Endothelial cell of umbilical vein (primary cell): ENCODE data around the gene SQSTM1. TPM values are rescaled to one million over a fixed set of nuclear protein-coding genes. Genes with fewer than 3 reads are reported as not detected.

ENCODE experiments used
- BruUV-seq: library from RNA; stranded (reverse); fragments of 400-500 nt; replicated peaks from 2 replicates; lab custom pipeline; 2021; lab: Mats Ljungman, UMichigan
- CTCF ChIA-PET: fragments of 300-600, 350-600 bp; sonication (Branson Sonifier 250); formaldehyde crosslinking; loops from one replicate; lab custom pipeline; 2021; ENCODE audit warnings: antibody characterized with exemption, inconsistent platforms; lab: Charles Lee
- POLR2A ChIA-PET: fragments of 300-600, 350-600 bp; sonication (Branson Sonifier 250); formaldehyde crosslinking; loops from one replicate; lab custom pipeline; 2021; ENCODE audit warnings: antibody characterized with exemption, inconsistent platforms; lab: Charles Lee
- DNase-seq: peaks from one replicate; pipeline ENCODE4 v3.0.0-alpha.2; 2011; ENCODE audit warnings: low read depth, low spot score
- FAIRE-seq: peaks from 2 replicates; lab custom pipeline; 2011; peaks lifted over from hg19 to GRCh38; lab: Jason Lieb, UNC
- H2AFZ ChIP-seq: 2 replicates; pipeline ENCODE4 v1.6.0; 2012; ENCODE audit warnings: low read depth, low read length, control low read depth, inconsistent platforms
- H3K27ac ChIP-seq: 2 replicates; pipeline ENCODE4 v1.5.1; 2011; ENCODE audit warnings: low read depth, mild to moderate bottlenecking, control low read depth, low read length, moderate library complexity; ENCODE audit not compliant: insufficient read depth
- H3K27me3 ChIP-seq, 2 experiments: 2 replicates each; pipeline versions ENCODE4 v1.6.0 to v1.6.1; 2011; ENCODE audit warnings: low read length in 2 of 2, mixed read lengths in 1 of 2; ENCODE audit not compliant: control insufficient read depth in 2 of 2, insufficient read depth in 2 of 2
- H3K36me3 ChIP-seq, 2 experiments: 2 replicates in 1 of 2; 3 replicates in 1 of 2; pipeline ENCODE4 v1.5.1; 2011; ENCODE audit warnings: low read length in 2 of 2, mild to moderate bottlenecking in 1 of 2, moderate library complexity in 1 of 2; ENCODE audit not compliant: control insufficient read depth in 2 of 2, insufficient read depth in 2 of 2; ENCODE audit errors: extremely low read depth in 1 of 2
- H3K4me1 ChIP-seq: 3 replicates; pipeline ENCODE4 v1.5.1; 2011; ENCODE audit warnings: mild to moderate bottlenecking, low read length; ENCODE audit not compliant: control insufficient read depth, insufficient read depth; ENCODE audit errors: extremely low read depth
- H3K4me2 ChIP-seq: 2 replicates; pipeline ENCODE4 v1.6.1; 2011; ENCODE audit warnings: low read length, control low read depth, mixed read lengths; ENCODE audit not compliant: insufficient read depth
- H3K4me3 ChIP-seq, 3 experiments: fragments of 200-600 bp in 1 of 3; sonication (generic), shearing (Covaris generic) in 1 of 3; replicated peaks in 1 of 3; 2 replicates each; pipeline ENCODE4 v1.5.1; 2011 to 2016; ENCODE audit warnings: control low read depth in 3 of 3, low read length in 3 of 3, mild to moderate bottlenecking in 2 of 3, inconsistent platforms in 1 of 3, low read depth in 1 of 3, moderate library complexity in 1 of 3; ENCODE audit not compliant: insufficient read depth in 1 of 3
- H3K79me2 ChIP-seq: 2 replicates; pipeline ENCODE4 v1.6.0; 2012; ENCODE audit warnings: low read length, inconsistent platforms; ENCODE audit not compliant: control insufficient read depth, insufficient read depth
- H3K9ac ChIP-seq: replicated peaks from 2 replicates; pipeline ENCODE3; 2011; ENCODE audit warnings: low read length, control low read depth; ENCODE audit not compliant: insufficient read depth; ENCODE audit errors: extremely low read depth
- H3K9me1 ChIP-seq: replicated peaks from 3 replicates; pipeline ENCODE4 v1.6.0; 2011; ENCODE audit warnings: mild to moderate bottlenecking, low read length; ENCODE audit not compliant: control insufficient read depth, insufficient read depth; ENCODE audit errors: extremely low read depth
- H3K9me3 ChIP-seq: replicated peaks from 2 replicates; pipeline ENCODE4 v1.5.1; 2012; ENCODE audit warnings: low read length, inconsistent platforms; ENCODE audit not compliant: control insufficient read depth, insufficient read depth
- H4K20me1 ChIP-seq: replicated peaks from 2 replicates; pipeline ENCODE3; 2011; ENCODE audit warnings: mild to moderate bottlenecking, low read length; ENCODE audit not compliant: control insufficient read depth, insufficient read depth; ENCODE audit errors: extremely low read depth
- CTCF ChIP-seq, 2 donors: IDR thresholded peaks; 1 replicate in 1 of 2; 2 replicates in 1 of 2; pipeline ENCODE4 v1.5.1; 2011; ENCODE audit warnings: low read length in 2 of 2, mild to moderate bottlenecking in 2 of 2, moderate library complexity in 2 of 2, control low read depth in 1 of 2, inconsistent platforms in 1 of 2, low read depth in 1 of 2; ENCODE audit not compliant: insufficient read depth in 1 of 2; ENCODE audit errors: extremely low read depth in 1 of 2
- EZH2 ChIP-seq: IDR thresholded peaks from 2 replicates; pipeline ENCODE4 v1.6.1; 2012; ENCODE audit warnings: borderline replicate concordance, low read depth, mild to moderate bottlenecking, moderate library complexity, low read length, inconsistent platforms; ENCODE audit not compliant: severe bottlenecking
- FOS ChIP-seq: IDR thresholded peaks from 2 replicates; pipeline ENCODE4 v1.6.1; 2011; ENCODE audit warnings: mild to moderate bottlenecking, low read length, moderate library complexity, borderline replicate concordance; ENCODE audit not compliant: insufficient read depth
- GATA2 ChIP-seq: IDR thresholded peaks from 2 replicates; pipeline ENCODE4 v1.7.0; 2011; ENCODE audit warnings: low read depth, mild to moderate bottlenecking, moderate library complexity, mixed read lengths, low read length; ENCODE audit not compliant: insufficient read length, insufficient read depth
- JUN ChIP-seq: IDR thresholded peaks from 2 replicates; pipeline ENCODE4 v1.6.1; 2011; ENCODE audit warnings: borderline replicate concordance, low read depth; ENCODE audit not compliant: insufficient read length, insufficient read depth
- MAX ChIP-seq: IDR thresholded peaks from 2 replicates; pipeline ENCODE4 v1.6.1; 2011; ENCODE audit not compliant: insufficient read depth, insufficient read length
- MYC ChIP-seq: IDR thresholded peaks from one replicate; pipeline ENCODE4 v1.6.1; 2011; ENCODE audit warnings: mild to moderate bottlenecking, low read depth, low read length
- POLR2A ChIP-seq: IDR thresholded peaks from 2 replicates; pipeline ENCODE4 v1.6.1; 2012; ENCODE audit warnings: low read depth, mild to moderate bottlenecking, control low read depth, low read length
- POLR2AphosphoS5 ChIP-seq: IDR thresholded peaks from 2 replicates; pipeline ENCODE4 v1.6.1; 2012; ENCODE audit warnings: low read depth, mild to moderate bottlenecking, control low read depth, low read length, moderate library complexity; ENCODE audit not compliant: insufficient read depth
- dilution Hi-C: fragments of 300-500 bp; cut with MboI; formaldehyde crosslinking; loops from one replicate; pipeline ENCODE4 v1.15.0; 2019; ENCODE audit warnings: low sequenced_read_pairs; ENCODE audit not compliant: extremely low pct_ligation_motif_present
- intact Hi-C: fragments of 100-400 bp; cut with micrococcal nuclease; formaldehyde crosslinking; loops from one replicate; pipeline ENCODE4 v1.10.0; 2022
- polyA plus RNA-seq, 4 experiments: library from polyadenylated mRNA; depleted of rRNA in 3 of 4; stranded (reverse) in 3 of 4; unstranded in 1 of 4; fragments of >200 nt; gene quantifications; 2 replicates each; pipeline versions ENCODE4 v1.2.1 to v1.2.3, GENCODE V29; 2011 to 2012; ENCODE audit warnings: missing spikeins in 1 of 4
- total RNA-seq: library from RNA; stranded (reverse); gene quantifications from 2 replicates; pipeline ENCODE4 v1.2.3, GENCODE V29; 2021

SQSTM1 gene
- total and polyA plus RNA-seq, 2 donors (not counting 3 experiments of a cell fraction or from before 2014, with no cell fraction given) = 302 to 346 TPM

GRCh38 chr5:179816401-179816795, 4.3 kb upstream of the SQSTM1 start:
- H3K9ac ChIP-seq = no peak overlapping the region

More at GRCh38 chr5:179816401-179816795, 4.3 kb upstream of the SQSTM1 start:
- intact Hi-C loops = loop anchor here (5.0 kb wide), 1 partner anchor 194 kb away; the partner anchor contains the start of gene HNRNPH1
- Histone ChIP-seq H3K4me3 (peak overlapping the region in 1 of 3 experiments; percentile 42), H3K27ac (no peak overlapping the region), H4K20me1 (no peaks in the 10 kb centered on the region), H3K4me1 (peaks cover 22% of the 10 kb centered on the region), H3K36me3 (peaks cover 0 to 4% of the 10 kb centered on the region in 2 experiments), H3K27me3 (no peaks in the 10 kb centered on the region), H2AFZ (peak overlapping the region; percentile 49), H3K9me3 (no peaks in the 10 kb centered on the region), H3K4me2 (peak overlapping the region; percentile 8), H3K9me1 (no peaks in the 10 kb centered on the region), H3K79me2 (peaks cover 9% of the 10 kb centered on the region)
- CTCF ChIA-PET = no interaction called here
- no TSS peak for BruUV-seq
- DNase-seq (no peak), FAIRE-seq (no peak)
- TF ChIP-seq MYC (no peak), CTCF (IDR thresholded peaks at IDR 0.05; ENCODE audit: extremely low read depth in 1 of 2, insufficient read depth in 1 of 2, low read depth in 1 of 2, low read length in 2 of 2) (no peak), EZH2 (no peak), GATA2 (no peak), FOS (no peak), JUN (no peak), MAX (no peak), POLR2A (no peak), POLR2AphosphoS5 (no peak)
- POLR2A ChIA-PET = interaction anchor here (0.9 kb wide), 1 partner anchor 9 kb away, joined by 3 read pairs; no protein-coding TSS in a partner anchor
- dilution Hi-C loops = no loop called here
